IMR-90 (cell line): Measurements from ENCODE around the gene ADGRV1. TPM values are rescaled to one million over a fixed set of nuclear protein-coding genes. Genes with fewer than 3 reads are reported as not detected.

Source experiments
- ATAC-seq: fragments of 200-7000 bp; cut with Tn5 transposase; 2 replicates; pipeline ENCODE4 v1.9.1; 2020; ENCODE audit warnings: low read depth, mild to moderate bottlenecking, moderate library complexity
- BruUV-seq: library from RNA; stranded (reverse); fragments of 400-500 nt; replicated peaks from 2 replicates; lab custom pipeline; 2021; lab: Mats Ljungman, UMichigan
- CTCF ChIA-PET: fragments of 300-600 bp; formaldehyde crosslinking; extraction: SDS; loops from one replicate; lab custom pipeline; 2021; ENCODE audit warnings: antibody characterized with exemption; lab: Yijun Ruan, JAX
- POLR2A ChIA-PET: fragments of 300-600 bp; sonication (Branson Sonifier 250); formaldehyde crosslinking; loops from one replicate; lab custom pipeline; 2022; ENCODE audit warnings: antibody characterized with exemption; ENCODE audit not compliant: unreplicated experiment; lab: Charles Lee
- DNase-seq: peaks from one replicate; pipeline ENCODE4 v3.0.0; 2013
- H2AFZ ChIP-seq: replicated peaks from 2 replicates; pipeline ENCODE3; 2013; ENCODE audit warnings: low read length, mild to moderate bottlenecking; ENCODE audit not compliant: poor library complexity
- H2AK5ac ChIP-seq: 2 replicates; pipeline ENCODE4 v1.6.1; 2013; ENCODE audit warnings: low read depth, low read length, inconsistent platforms
- H2AK9ac ChIP-seq: replicated peaks from 2 replicates; pipeline ENCODE3; 2013; ENCODE audit warnings: mild to moderate bottlenecking, low read depth, low read length, moderate library complexity; ENCODE audit not compliant: poor library complexity
- H2BK120ac ChIP-seq: 2 replicates; pipeline ENCODE4 v1.6.1; 2013; ENCODE audit warnings: low read depth, low read length, inconsistent platforms
- H2BK15ac ChIP-seq: 3 replicates; pipeline ENCODE4 v1.6.1; 2013; ENCODE audit warnings: low read depth, low read length, inconsistent platforms
- H2BK20ac ChIP-seq: 2 replicates; pipeline ENCODE4 v1.6.1; 2013; ENCODE audit warnings: low read depth, mild to moderate bottlenecking, inconsistent platforms, low read length, moderate library complexity
- H2BK5ac ChIP-seq: 2 replicates; pipeline ENCODE4 v1.6.1; 2013; ENCODE audit warnings: mild to moderate bottlenecking, low read depth, low read length, inconsistent platforms; ENCODE audit not compliant: poor library complexity, severe bottlenecking
- H3K14ac ChIP-seq: replicated peaks from 2 replicates; pipeline ENCODE4 v1.6.1; 2013; ENCODE audit warnings: low read depth, low read length, inconsistent platforms
- H3K18ac ChIP-seq: 2 replicates; pipeline ENCODE4 v1.6.1; 2013; ENCODE audit warnings: low read depth, low read length, control low read depth
- H3K23ac ChIP-seq: 2 replicates; pipeline ENCODE4 v1.6.1; 2013; ENCODE audit warnings: low read depth, low read length, inconsistent platforms
- H3K27ac ChIP-seq: 2 replicates; pipeline ENCODE4 v1.5.1; 2013; ENCODE audit warnings: mild to moderate bottlenecking, control low read depth, low read length; ENCODE audit not compliant: insufficient read depth
- H3K27me3 ChIP-seq: 2 replicates; pipeline ENCODE4 v1.6.1; 2013; ENCODE audit warnings: low read length; ENCODE audit not compliant: control insufficient read depth, insufficient read depth
- H3K36me3 ChIP-seq: 2 replicates; pipeline ENCODE4 v1.6.1; 2013; ENCODE audit warnings: low read length, mixed read lengths; ENCODE audit not compliant: control insufficient read depth, insufficient read depth
- H3K4ac ChIP-seq: 2 replicates; pipeline ENCODE4 v1.6.1; 2013; ENCODE audit warnings: low read depth, low read length, inconsistent platforms
- H3K4me1 ChIP-seq: 2 replicates; pipeline ENCODE4 v1.6.1; 2013; ENCODE audit warnings: low read length, mixed read lengths; ENCODE audit not compliant: control insufficient read depth, insufficient read depth
- H3K4me2 ChIP-seq: 2 replicates; pipeline ENCODE4 v1.6.1; 2013; ENCODE audit warnings: low read depth, mild to moderate bottlenecking, control low read depth, low read length, moderate library complexity
- H3K4me3 ChIP-seq: 2 replicates; pipeline ENCODE4 v1.5.1; 2013; ENCODE audit warnings: low read depth, mild to moderate bottlenecking, control low read depth, low read length, moderate library complexity; ENCODE audit not compliant: insufficient read depth
- H3K56ac ChIP-seq: 2 replicates; pipeline ENCODE4 v1.6.1; 2013; ENCODE audit warnings: low read length, inconsistent platforms; ENCODE audit not compliant: insufficient read depth; ENCODE audit errors: extremely low read depth
- H3K79me1 ChIP-seq, 2 experiments: 2 replicates each; pipeline ENCODE4 v1.6.1; 2013; ENCODE audit warnings: low read length in 2 of 2, inconsistent platforms in 1 of 2, low read depth in 1 of 2
- H3K9ac ChIP-seq: 2 replicates; pipeline ENCODE4 v1.6.1; 2013; ENCODE audit warnings: low read depth, low read length, control low read depth
- H3K9me1 ChIP-seq: 2 replicates; pipeline ENCODE4 v1.6.1; 2013; ENCODE audit warnings: low read length, inconsistent platforms; ENCODE audit not compliant: insufficient read depth
- H3K9me3 ChIP-seq: 2 replicates; pipeline ENCODE4 v1.6.1; 2013; ENCODE audit warnings: low read length; ENCODE audit not compliant: control insufficient read depth, insufficient read depth
- H4K20me1 ChIP-seq: 2 replicates; pipeline ENCODE4 v1.6.1; 2013; ENCODE audit warnings: low read length, inconsistent platforms; ENCODE audit not compliant: insufficient read depth
- H4K5ac ChIP-seq: 2 replicates; pipeline ENCODE4 v1.6.1; 2013; ENCODE audit warnings: mild to moderate bottlenecking, low read depth, low read length, control low read depth
- H4K8ac ChIP-seq, 2 experiments: 2 replicates each; pipeline ENCODE4 v1.6.1; 2013; ENCODE audit warnings: low read depth in 2 of 2, low read length in 2 of 2, control low read depth in 1 of 2, inconsistent platforms in 1 of 2
- H4K91ac ChIP-seq: 2 replicates; pipeline ENCODE4 v1.6.1; 2013; ENCODE audit warnings: low read depth, low read length, inconsistent platforms; ENCODE audit not compliant: insufficient read depth
- BHLHE40 ChIP-seq: fragments of 150-350 bp; IDR thresholded peaks from 2 replicates; pipeline ENCODE4 v1.6.1; 2016; ENCODE audit warnings: mild to moderate bottlenecking, low read depth, low read length
- CEBPB ChIP-seq: IDR thresholded peaks from 2 replicates; pipeline ENCODE4 v1.6.1; 2012; ENCODE audit warnings: low read depth, low read length, improper control_type of control experiment
- CHD1 ChIP-seq: IDR thresholded peaks from 2 replicates; pipeline ENCODE4 v1.6.1; 2012; ENCODE audit warnings: low read depth, low read length, improper control_type of control experiment
- CTCF ChIP-seq: conservative IDR thresholded peaks from 2 replicates; pipeline ENCODE4 v1.5.1; 2012; ENCODE audit warnings: mild to moderate bottlenecking, low read depth, low read length, improper control_type of control experiment
- ELK1 ChIP-seq: fragments of 150-350 bp; IDR thresholded peaks from 2 replicates; pipeline ENCODE4 v1.6.1; 2016; ENCODE audit warnings: low read depth, mild to moderate bottlenecking, low read length, moderate library complexity, borderline replicate concordance
- FOS ChIP-seq: fragments of 150-350 bp; IDR thresholded peaks from 2 replicates; pipeline ENCODE4 v1.6.1; 2016; ENCODE audit warnings: low read depth, low read length
- MAFK ChIP-seq: IDR thresholded peaks from 2 replicates; pipeline ENCODE4 v1.6.1; 2012; ENCODE audit warnings: low read depth, low read length, improper control_type of control experiment
- MAZ ChIP-seq: IDR thresholded peaks from 2 replicates; pipeline ENCODE4 v1.6.1; 2012; ENCODE audit warnings: low read depth, mild to moderate bottlenecking, low read length, improper control_type of control experiment, moderate library complexity, borderline replicate concordance
- MXI1 ChIP-seq: IDR thresholded peaks from 2 replicates; pipeline ENCODE4 v1.6.1; 2012; ENCODE audit warnings: low read depth, mild to moderate bottlenecking, low read length, moderate library complexity, borderline replicate concordance
- NFE2L2 ChIP-seq: fragments of 150-350 bp; IDR thresholded peaks from 2 replicates; pipeline ENCODE4 v1.6.1; 2016; ENCODE audit warnings: low read depth, mild to moderate bottlenecking, low read length
- POLR2A ChIP-seq: IDR thresholded peaks from 2 replicates; pipeline ENCODE4 v1.6.1; 2012; ENCODE audit warnings: mild to moderate bottlenecking, low read depth, low read length
- RAD21 ChIP-seq: IDR thresholded peaks from 2 replicates; pipeline ENCODE4 v1.6.1; 2012; ENCODE audit warnings: low read length, improper control_type of control experiment
- RCOR1 ChIP-seq: IDR thresholded peaks from 2 replicates; pipeline ENCODE4 v1.6.1; 2012; ENCODE audit warnings: mild to moderate bottlenecking, low read length, improper control_type of control experiment; ENCODE audit not compliant: insufficient replicate concordance
- RFX5 ChIP-seq: IDR thresholded peaks from 2 replicates; pipeline ENCODE4 v1.8.0; 2012; ENCODE audit warnings: low read depth, mild to moderate bottlenecking, low read length, moderate library complexity
- SMC3 ChIP-seq: fragments of 150-350 bp; IDR thresholded peaks from 2 replicates; pipeline ENCODE4 v1.6.1; 2016; ENCODE audit warnings: low read depth, mild to moderate bottlenecking, antibody characterized with exemption, low read length, moderate library complexity
- USF2 ChIP-seq: fragments of 150-350 bp; IDR thresholded peaks from 2 replicates; pipeline ENCODE4 v1.6.1; 2017; ENCODE audit warnings: mild to moderate bottlenecking, antibody characterized with exemption, low read length, low read depth
- WGBS, 2 experiments: methylation state at CpG; one replicate each; pipeline versions ENCODE4 v1.1.5 to v1.1.7; 2013; ENCODE audit warnings: missing lambda C conversion rate in 2 of 2; ENCODE audit not compliant: insufficient read length in 1 of 2; ENCODE audit errors: extremely low coverage in 2 of 2; 5-methylcytosine and 5-hydroxymethylcytosine counted together
- dilution Hi-C: fragments of 300-500 bp; cut with HindIII; formaldehyde crosslinking; loops from one replicate; pipeline ENCODE4 v1.14.3; 2018; ENCODE audit warnings: low sequenced_read_pairs; ENCODE audit not compliant: unreplicated experiment
- in situ Hi-C: fragments of 300-500 bp; cut with MboI; formaldehyde crosslinking; loops from 3 replicates; pipeline ENCODE4 v1.14.3; 2019; ENCODE audit warnings: low sequenced_read_pairs, inconsistent platforms, mixed read lengths
- intact Hi-C: fragments of 100-400 bp; cut with micrococcal nuclease; formaldehyde crosslinking; loops from 2 replicates; pipeline ENCODE4 v1.10.0; 2022
- polyA plus RNA-seq, 3 experiments: library from polyadenylated mRNA; depleted of rRNA; stranded (reverse); fragments of >200 nt; gene quantifications; 2 replicates each; pipeline ENCODE4 v1.2.3, GENCODE V29; 2012; ENCODE audit warnings: low replicate concordance in 1 of 3
- total RNA-seq: library from RNA; depleted of rRNA; stranded (reverse); fragments of >200 nt; gene quantifications from 2 replicates; pipeline ENCODE4 v1.2.3, GENCODE V29; 2012

Gene ADGRV1
- total and polyA plus RNA-seq, 2 of the 4 experiments (the other 2 are of a cell fraction), result under 0.01 TPM; not detected in 1

- H3K23ac ChIP-seq, result no peak overlapping the region
- no peak overlapping the region for H3K9ac ChIP-seq
- intact Hi-C loops (no loop called here), in situ Hi-C loops (no loop called here), dilution Hi-C loops (no loop called here)
- no peaks in the 10 kb centered on the region for H4K20me1 ChIP-seq
- H4K91ac ChIP-seq, result no peak overlapping the region
- H2BK120ac ChIP-seq, result no peak overlapping the region
- H3K14ac ChIP-seq, result no peak overlapping the region
- peaks cover 3% of the 10 kb centered on the region; the same call in 1 of the 2 replicates for H3K9me1 ChIP-seq
- H2AK5ac ChIP-seq, result no peak overlapping the region
- H3K36me3 ChIP-seq, result no peaks in the 10 kb centered on the region
- H4K5ac ChIP-seq, result no peak overlapping the region
- H3K27me3 ChIP-seq, result no peaks in the 10 kb centered on the region
- POLR2A ChIA-PET, result no interaction called here
- H4K8ac ChIP-seq, result no peak overlapping the region
- peaks cover 4% of the 10 kb centered on the region; the same call in 1 of the 2 replicates for H3K4me1 ChIP-seq
- no peaks in the 10 kb centered on the region for H3K79me1 ChIP-seq
- no peak overlapping the region for H3K4me3 ChIP-seq
- DNase-seq, result no peak
- TF ChIP-seq BHLHE40 (no peak), RCOR1 (no peak), MAFK (no peak), RFX5 (no peak), NFE2L2 (no peak), POLR2A (no peak), CEBPB (no peak), USF2 (no peak), ELK1 (no peak), FOS (no peak), RAD21 (no peak), CHD1 (no peak), SMC3 (no peak), MAZ (no peak), MXI1 (no peak), CTCF (no peak)
- no CpG with 5 or more reads among the region's 1 CpG for WGBS, 2 experiments
- H2AK9ac ChIP-seq, result no peak overlapping the region
- ATAC-seq, result no peak
- H2BK20ac ChIP-seq, result no peak overlapping the region
- H3K4ac ChIP-seq, result no peak overlapping the region
- no peak overlapping the region for H3K18ac ChIP-seq
- H2BK15ac ChIP-seq, result no peak overlapping the region
- no peak overlapping the region for H2BK5ac ChIP-seq
- BruUV-seq, result no TSS peak
- no peak overlapping the region for H3K56ac ChIP-seq
- H3K27ac ChIP-seq, result no peak overlapping the region
- H3K4me2 ChIP-seq, result no peak overlapping the region
- H2AFZ ChIP-seq, result no peak overlapping the region
- CTCF ChIA-PET, result no interaction called here
- H3K9me3 ChIP-seq, result no peaks in the 10 kb centered on the region
These were observed 630.2 kb downstream of the ADGRV1 start for GRCh38 chr5:91188755-91189154.
